Thoracic aorta (tissue), 2 donors: Measurements from ENCODE around the gene TBX1. TPM values are rescaled to one million over a fixed set of nuclear protein-coding genes. Genes with fewer than 3 reads are reported as not detected.
"Not testable (repeated sequence)": the region's sequence is repeated elsewhere in the genome, so short reads cannot be mapped to it uniquely, and the experiment has no call there.

ENCODE experiments used
- ATAC-seq: fragments of 150-250 bp; one replicate; pipeline ENCODE4 v1.8.0; 2017; ENCODE audit warnings: low read depth; ENCODE audit not compliant: insufficient number of reproducible peaks, low FRiP score
- DNase-seq: peaks from one replicate; pipeline ENCODE4 v3.0.0-alpha.2; 2020; ENCODE audit warnings: low spot score
- H3K27ac ChIP-seq, 2 donors: fragments of 200-600 bp; sonication (generic); 1 replicate in 1 of 2; 2 replicates in 1 of 2; pipeline ENCODE4 v1.5.1; 2016; ENCODE audit warnings: mild to moderate bottlenecking in 2 of 2, moderate library complexity in 2 of 2
- H3K27me3 ChIP-seq: fragments of 200-600 bp; sonication (generic); replicated peaks from 2 replicates; pipeline ENCODE4 v1.6.0; 2016; ENCODE audit warnings: mild to moderate bottlenecking; ENCODE audit not compliant: insufficient read depth
- H3K36me3 ChIP-seq: fragments of 200-600 bp; sonication (generic); one replicate; pipeline ENCODE4 v1.5.1; 2016
- H3K4me1 ChIP-seq, 2 donors: fragments of 200-600 bp; sonication (generic); 1 replicate in 1 of 2; 2 replicates in 1 of 2; pipeline versions ENCODE4 v1.5.1 to v1.6.0; 2016; ENCODE audit warnings: low read depth in 2 of 2, mild to moderate bottlenecking in 1 of 2; ENCODE audit not compliant: control insufficient read depth in 1 of 2
- H3K4me3 ChIP-seq: fragments of 200-600 bp; sonication (generic); 2 replicates; pipeline ENCODE4 v1.5.1; 2016; ENCODE audit warnings: mild to moderate bottlenecking
- H3K9me3 ChIP-seq: fragments of 200-600 bp; sonication (generic); 2 replicates; pipeline ENCODE4 v1.5.1; 2016
- total RNA-seq, 2 donors: library from RNA; depleted of rRNA; stranded (reverse); fragments of >200 nt; gene quantifications; one replicate each; pipeline versions ENCODE4 v1.1.0 to v1.2.3, GENCODE V29; 2016
- TF ChIP-seq, protein P1 (sequence below): fragments of 200-600 bp; sonication (generic); IDR thresholded peaks from one replicate; pipeline ENCODE4 v1.5.1; 2019; ENCODE audit warnings: antibody characterized with exemption

The TBX1 gene
- total RNA-seq, 2 donors from 2014 or later = 2.7 to 8.0 TPM

DNA sequence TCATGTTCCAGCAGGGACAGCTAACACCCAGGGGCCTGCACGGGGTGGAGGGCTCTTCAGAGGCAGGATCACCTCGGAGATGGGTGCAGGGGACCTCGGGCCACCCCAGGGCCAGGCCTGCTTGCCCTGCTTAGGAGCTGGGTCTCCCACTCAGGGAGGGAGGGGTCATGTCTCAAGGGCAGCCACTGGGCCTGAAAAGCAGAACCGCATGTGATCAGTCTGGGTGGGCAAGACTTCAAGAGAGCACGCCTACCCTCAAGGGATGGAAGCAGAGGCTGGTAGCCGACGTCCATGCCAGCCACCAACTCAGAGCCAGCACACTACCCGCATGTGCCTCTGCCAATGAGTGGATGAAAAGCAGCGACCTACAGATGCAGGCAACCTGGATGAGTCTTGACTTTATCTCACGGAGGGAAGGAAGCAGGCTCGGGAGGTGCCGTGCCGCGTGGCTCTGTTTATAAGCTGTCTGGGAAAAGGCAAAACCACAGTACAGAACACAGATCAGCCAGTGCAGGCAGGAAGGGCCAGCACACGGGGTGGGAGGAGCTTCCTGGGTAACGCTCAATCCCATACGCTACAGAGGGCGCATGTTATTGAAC is 16.0 kb downstream of the TBX1 start:
- no peak overlapping the region for H3K27ac ChIP-seq
- H3K9me3 ChIP-seq = no peaks in the 10 kb centered on the region
- no peak overlapping the region for H3K4me3 ChIP-seq
- ATAC-seq (no peak), DNase-seq (no peak)
- no peaks in the 10 kb centered on the region for H3K4me1 ChIP-seq
- no peaks in the 10 kb centered on the region for H3K36me3 ChIP-seq
- H3K27me3 ChIP-seq = no peaks in the 10 kb centered on the region
- TF ChIP-seq, protein P1, sequence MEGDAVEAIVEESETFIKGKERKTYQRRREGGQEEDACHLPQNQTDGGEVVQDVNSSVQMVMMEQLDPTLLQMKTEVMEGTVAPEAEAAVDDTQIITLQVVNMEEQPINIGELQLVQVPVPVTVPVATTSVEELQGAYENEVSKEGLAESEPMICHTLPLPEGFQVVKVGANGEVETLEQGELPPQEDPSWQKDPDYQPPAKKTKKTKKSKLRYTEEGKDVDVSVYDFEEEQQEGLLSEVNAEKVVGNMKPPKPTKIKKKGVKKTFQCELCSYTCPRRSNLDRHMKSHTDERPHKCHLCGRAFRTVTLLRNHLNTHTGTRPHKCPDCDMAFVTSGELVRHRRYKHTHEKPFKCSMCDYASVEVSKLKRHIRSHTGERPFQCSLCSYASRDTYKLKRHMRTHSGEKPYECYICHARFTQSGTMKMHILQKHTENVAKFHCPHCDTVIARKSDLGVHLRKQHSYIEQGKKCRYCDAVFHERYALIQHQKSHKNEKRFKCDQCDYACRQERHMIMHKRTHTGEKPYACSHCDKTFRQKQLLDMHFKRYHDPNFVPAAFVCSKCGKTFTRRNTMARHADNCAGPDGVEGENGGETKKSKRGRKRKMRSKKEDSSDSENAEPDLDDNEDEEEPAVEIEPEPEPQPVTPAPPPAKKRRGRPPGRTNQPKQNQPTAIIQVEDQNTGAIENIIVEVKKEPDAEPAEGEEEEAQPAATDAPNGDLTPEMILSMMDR = no peak

DNA sequence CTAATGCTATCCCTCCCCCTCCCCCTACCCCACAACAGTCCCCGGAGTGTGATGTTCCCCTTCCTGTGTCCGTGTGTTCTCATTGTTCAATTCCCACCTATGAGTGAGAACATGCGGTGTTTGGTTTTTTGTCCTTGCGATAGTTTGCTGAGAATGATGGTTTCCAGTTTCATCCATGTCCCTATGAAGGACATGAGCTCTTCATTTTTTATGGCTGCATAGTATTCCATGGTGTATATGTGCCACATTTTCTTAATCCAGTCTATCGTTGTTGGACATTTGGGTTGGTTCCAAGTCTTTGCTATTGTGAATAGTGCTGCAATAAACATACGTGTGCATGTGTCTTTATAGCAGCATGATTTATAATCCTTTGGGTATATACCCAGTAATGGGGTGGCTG is 16.6 kb downstream of the TBX1 start:
- not testable (repeated sequence) for H3K27me3 ChIP-seq, H3K27ac ChIP-seq, H3K36me3 ChIP-seq, H3K4me1 ChIP-seq, DNase-seq, H3K9me3 ChIP-seq, H3K4me3 ChIP-seq, ATAC-seq

DNA sequence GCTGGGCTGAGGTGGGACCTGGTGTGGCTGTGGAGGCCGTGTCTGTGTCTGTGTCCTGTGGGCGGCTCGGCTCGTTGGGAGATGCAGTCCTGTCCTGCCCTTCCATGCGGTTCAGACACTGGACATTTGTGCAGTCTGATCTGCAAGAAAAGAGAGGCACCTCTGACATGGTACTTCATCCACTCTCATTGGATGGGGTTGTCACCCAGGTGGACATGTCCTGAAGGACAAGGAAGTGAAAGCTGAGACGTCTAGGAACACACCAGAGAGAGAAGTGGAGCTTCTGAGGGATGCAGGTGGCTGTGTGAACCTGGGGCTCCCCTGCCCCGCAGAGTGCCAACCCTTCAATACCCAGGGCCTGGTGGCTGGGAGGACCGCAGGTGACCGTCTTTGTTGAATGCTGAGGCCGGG is 18.4 kb downstream of the TBX1 start:
- H3K36me3 ChIP-seq = no peaks in the 10 kb centered on the region
- H3K9me3 ChIP-seq = no peaks in the 10 kb centered on the region
- H3K4me3 ChIP-seq = no peak overlapping the region
- no peak for ATAC-seq
- H3K4me1 ChIP-seq = no peaks in the 10 kb centered on the region
- TF ChIP-seq, protein P1 = no peak
- no peak for DNase-seq
- no peak overlapping the region for H3K27ac ChIP-seq
- H3K27me3 ChIP-seq = peaks cover 5% of the 10 kb centered on the region

DNA sequence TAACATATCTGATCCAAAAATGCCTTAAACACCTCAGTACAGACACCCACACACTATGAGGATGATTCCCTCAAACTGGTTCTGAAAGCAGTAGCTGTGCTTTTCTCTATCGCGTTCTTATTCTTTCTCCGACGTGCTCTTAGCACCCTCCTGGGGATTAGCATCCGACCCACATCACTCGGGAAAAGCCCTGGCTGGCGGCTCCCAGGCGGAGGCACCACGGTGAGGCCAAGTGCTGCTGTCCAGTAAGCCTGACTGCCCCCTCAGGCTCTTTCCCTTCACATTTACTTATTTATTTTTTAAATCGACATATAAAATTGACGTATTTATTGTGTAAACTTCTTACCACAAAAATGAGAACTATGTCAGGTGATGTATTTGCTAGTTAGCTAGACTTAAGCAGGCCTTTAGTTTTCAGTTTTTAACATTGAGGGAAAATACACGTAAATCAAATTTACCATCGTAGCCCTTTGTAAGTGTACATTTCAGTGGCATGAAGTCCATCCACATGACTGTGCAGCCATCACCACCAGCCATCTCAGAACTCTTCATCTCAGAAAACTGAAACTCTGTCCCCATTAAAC is 19.2 kb downstream of the TBX1 start:
- TF ChIP-seq, protein P1 = no peak
- Histone ChIP-seq H3K27me3 (peaks cover 5% of the 10 kb centered on the region), H3K36me3 (no peaks in the 10 kb centered on the region), H3K4me3 (no peak overlapping the region), H3K9me3 (no peaks in the 10 kb centered on the region), H3K4me1 (no peaks in the 10 kb centered on the region), H3K27ac (no peak overlapping the region)
- DNase-seq (no peak), ATAC-seq (no peak)

DNA sequence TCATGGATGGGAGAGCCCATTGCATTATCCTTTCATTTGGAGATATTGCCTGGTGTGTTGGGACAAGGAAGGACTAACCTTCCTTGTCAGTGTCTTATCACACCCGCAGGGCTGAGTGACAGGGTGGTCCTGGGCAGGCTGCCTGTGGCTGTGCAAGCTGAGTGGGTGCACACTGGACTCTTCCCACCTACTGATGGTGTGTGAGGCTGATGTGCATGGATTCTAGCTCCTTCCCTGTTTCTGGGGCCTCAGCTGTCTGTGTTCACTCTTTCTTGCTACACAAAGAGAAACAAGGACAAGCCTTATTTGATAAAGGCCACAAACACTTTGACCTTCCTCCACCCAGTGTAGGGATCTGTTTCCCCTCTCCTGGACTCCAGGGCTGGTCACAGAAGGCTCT is 22.0 kb downstream of the TBX1 start:
- no peak for DNase-seq
- Histone ChIP-seq H3K4me1 (no peaks in the 10 kb centered on the region), H3K4me3 (no peak overlapping the region), H3K36me3 (no peaks in the 10 kb centered on the region), H3K9me3 (no peaks in the 10 kb centered on the region), H3K27ac (no peak overlapping the region), H3K27me3 (peaks cover 5% of the 10 kb centered on the region)
- TF ChIP-seq, protein P1 = no peak
- no peak for ATAC-seq
